Activated CD8-positive, alpha-beta T cell treated with anti-CD3 and anti-CD28 coated beads for 36 hours (primary cell): ENCODE results near the gene STARD9. TPM values are rescaled to one million over a fixed set of nuclear protein-coding genes. Genes with fewer than 3 reads are reported as not detected.

ENCODE experiments used
- ATAC-seq: fragments of 200-7000 bp; cut with Tn5 transposase; one replicate; pipeline ENCODE4 v1.10.0; 2021; ENCODE audit warnings: mild to moderate bottlenecking, moderate library complexity
- CTCF ChIA-PET: fragments of 350-600 bp; sonication (Branson Sonifier 250); formaldehyde crosslinking; loops from one replicate; lab custom pipeline; 2021; ENCODE audit warnings: antibody characterized with exemption; lab: Charles Lee
- POLR2A ChIA-PET: fragments of 350-600 bp; sonication (Branson Sonifier 250); formaldehyde crosslinking; loops from one replicate; lab custom pipeline; 2021; ENCODE audit warnings: antibody characterized with exemption; lab: Charles Lee
- DNase-seq: peaks from one replicate; pipeline ENCODE4 v3.0.0-alpha.2; 2020
- H3K27ac Mint-ChIP-seq: one replicate; pipeline ENCODE4 v1.8.0; 2021; ENCODE audit warnings: mild to moderate bottlenecking, mixed read lengths
- H3K27me3 Mint-ChIP-seq: one replicate; pipeline ENCODE4 v1.8.0; 2021; ENCODE audit warnings: mixed read lengths
- H3K36me3 Mint-ChIP-seq: one replicate; pipeline ENCODE4 v1.8.0; 2021; ENCODE audit warnings: low read depth, mixed read lengths
- H3K4me1 Mint-ChIP-seq: one replicate; pipeline ENCODE4 v1.8.0; 2021; ENCODE audit warnings: low read depth, mixed read lengths
- H3K4me3 Mint-ChIP-seq: one replicate; pipeline ENCODE4 v1.8.0; 2021; ENCODE audit warnings: mild to moderate bottlenecking, moderate library complexity, mixed read lengths
- H3K9me3 Mint-ChIP-seq: one replicate; pipeline ENCODE4 v1.8.0; 2021; ENCODE audit warnings: mixed read lengths
- intact Hi-C: fragments of 100-400 bp; cut with micrococcal nuclease; formaldehyde crosslinking; loops from one replicate; pipeline ENCODE4 v1.10.0; 2022
- total RNA-seq, 2 experiments: library from RNA; stranded (reverse); gene quantifications; one replicate each; pipeline ENCODE4 v1.2.3, GENCODE V29; 2021
- TF ChIP-seq, protein P1 (sequence below): fragments of 200-600 bp; IDR thresholded peaks from one replicate; pipeline ENCODE4 v1.8.0; 2022; ENCODE audit warnings: antibody characterized with exemption, mild to moderate bottlenecking

The STARD9 gene
- total RNA-seq, 2 experiments from 2014 or later, result 4.8 to 6.4 TPM

- TF ChIP-seq, protein P1, sequence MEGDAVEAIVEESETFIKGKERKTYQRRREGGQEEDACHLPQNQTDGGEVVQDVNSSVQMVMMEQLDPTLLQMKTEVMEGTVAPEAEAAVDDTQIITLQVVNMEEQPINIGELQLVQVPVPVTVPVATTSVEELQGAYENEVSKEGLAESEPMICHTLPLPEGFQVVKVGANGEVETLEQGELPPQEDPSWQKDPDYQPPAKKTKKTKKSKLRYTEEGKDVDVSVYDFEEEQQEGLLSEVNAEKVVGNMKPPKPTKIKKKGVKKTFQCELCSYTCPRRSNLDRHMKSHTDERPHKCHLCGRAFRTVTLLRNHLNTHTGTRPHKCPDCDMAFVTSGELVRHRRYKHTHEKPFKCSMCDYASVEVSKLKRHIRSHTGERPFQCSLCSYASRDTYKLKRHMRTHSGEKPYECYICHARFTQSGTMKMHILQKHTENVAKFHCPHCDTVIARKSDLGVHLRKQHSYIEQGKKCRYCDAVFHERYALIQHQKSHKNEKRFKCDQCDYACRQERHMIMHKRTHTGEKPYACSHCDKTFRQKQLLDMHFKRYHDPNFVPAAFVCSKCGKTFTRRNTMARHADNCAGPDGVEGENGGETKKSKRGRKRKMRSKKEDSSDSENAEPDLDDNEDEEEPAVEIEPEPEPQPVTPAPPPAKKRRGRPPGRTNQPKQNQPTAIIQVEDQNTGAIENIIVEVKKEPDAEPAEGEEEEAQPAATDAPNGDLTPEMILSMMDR, result no peak
- CTCF ChIA-PET, result interaction anchor here (1.5 kb wide), 1 partner anchor 16 kb away, joined by 3 read pairs; no protein-coding TSS in a partner anchor
- no peak overlapping the region for H3K27ac Mint-ChIP-seq
Measured at GRCh38 chr15:42721916-42722315, 146.5 kb downstream of the STARD9 start.

DNA sequence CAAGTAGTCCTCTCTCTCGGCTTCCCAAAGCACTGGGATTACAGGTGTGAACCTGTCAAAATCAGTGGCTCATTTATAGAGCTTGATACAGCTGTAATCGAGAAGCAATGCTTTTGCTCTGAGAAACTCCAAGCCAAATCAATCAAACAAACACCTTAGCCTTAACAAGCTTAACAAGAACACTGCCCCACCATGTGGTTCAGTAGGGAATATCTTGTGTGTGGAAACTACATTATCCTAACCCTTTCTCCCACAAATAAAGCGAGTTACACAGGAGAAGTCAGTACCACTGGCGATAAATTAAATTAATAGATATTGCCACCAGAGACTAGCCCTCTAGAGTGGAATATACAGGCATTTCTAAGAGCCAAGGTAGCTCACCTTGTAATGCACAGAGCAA is 147.7 kb downstream of the STARD9 start:
- DNase-seq (no peak), ATAC-seq (no peak)
- no peak overlapping the region for H3K27ac Mint-ChIP-seq
- ChIA-PET POLR2A (interaction anchor here (0.9 to 2.0 kb wide), 2 partner anchors 11 to 13 kb away, joined by 3 to 6 read pairs; no protein-coding TSS in a partner anchor), CTCF (interaction anchor here (1.4 to 1.5 kb wide), 2 partner anchors 10 to 18 kb away, joined by 3 read pairs; no protein-coding TSS in a partner anchor)
- H3K36me3 Mint-ChIP-seq, result peaks cover 22% of the 10 kb centered on the region
- no peaks in the 10 kb centered on the region for H3K27me3 Mint-ChIP-seq
- H3K9me3 Mint-ChIP-seq, result no peaks in the 10 kb centered on the region
- H3K4me3 Mint-ChIP-seq, result no peak overlapping the region
- intact Hi-C loops, result no loop called here
- TF ChIP-seq, protein P1, result no peak
- H3K4me1 Mint-ChIP-seq, result no peaks in the 10 kb centered on the region

More at GRCh38 chr15:42721916-42722315, 146.5 kb downstream of the STARD9 start:
- Mint-ChIP-seq H3K4me1 (no peaks in the 10 kb centered on the region), H3K9me3 (no peaks in the 10 kb centered on the region), H3K36me3 (peaks cover 19% of the 10 kb centered on the region), H3K4me3 (no peak overlapping the region), H3K27me3 (no peaks in the 10 kb centered on the region)
- POLR2A ChIA-PET, result interaction anchor here (1.0 to 2.0 kb wide), 2 partner anchors 9 to 14 kb away, joined by 3 to 6 read pairs; no protein-coding TSS in a partner anchor
- ATAC-seq, result no peak
- no peak for DNase-seq
- intact Hi-C loops, result no loop called here

DNA sequence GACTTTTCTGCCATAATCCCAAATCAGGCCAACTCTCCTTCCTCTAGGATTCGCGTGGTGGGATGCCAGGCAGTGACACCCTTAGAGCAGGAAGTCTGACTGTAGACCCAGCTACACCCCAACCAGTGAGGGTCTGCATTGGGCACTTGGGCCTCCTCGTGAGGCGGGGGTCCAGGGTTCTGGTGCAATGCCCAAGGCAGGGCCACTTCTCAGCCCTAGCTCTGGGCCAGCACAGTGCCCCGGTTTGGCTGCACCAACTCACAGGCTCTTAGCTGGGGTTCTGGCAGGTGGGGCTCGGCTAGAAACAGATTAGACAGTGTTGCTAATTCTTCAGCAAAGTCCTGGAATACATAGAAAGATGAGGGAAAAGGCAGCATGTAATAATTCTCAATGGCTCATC is 148.9 kb downstream of the STARD9 start:
- H3K36me3 Mint-ChIP-seq, result peaks cover 27% of the 10 kb centered on the region
- no peaks in the 10 kb centered on the region for H3K27me3 Mint-ChIP-seq
- H3K27ac Mint-ChIP-seq, result peak overlapping the region; percentile 52
- ChIA-PET POLR2A (interaction anchor here (2.0 to 2.3 kb wide), 2 partner anchors 12 kb away, joined by 6 to 12 read pairs; partner anchors contain the start of gene CDAN1), CTCF (no interaction called here)
- DNase-seq, result no peak
- H3K9me3 Mint-ChIP-seq, result no peaks in the 10 kb centered on the region
- TF ChIP-seq, protein P1, result no peak
- no peak overlapping the region for H3K4me3 Mint-ChIP-seq
- no peaks in the 10 kb centered on the region for H3K4me1 Mint-ChIP-seq
- intact Hi-C loops, result no loop called here
- ATAC-seq, result no peak

DNA sequence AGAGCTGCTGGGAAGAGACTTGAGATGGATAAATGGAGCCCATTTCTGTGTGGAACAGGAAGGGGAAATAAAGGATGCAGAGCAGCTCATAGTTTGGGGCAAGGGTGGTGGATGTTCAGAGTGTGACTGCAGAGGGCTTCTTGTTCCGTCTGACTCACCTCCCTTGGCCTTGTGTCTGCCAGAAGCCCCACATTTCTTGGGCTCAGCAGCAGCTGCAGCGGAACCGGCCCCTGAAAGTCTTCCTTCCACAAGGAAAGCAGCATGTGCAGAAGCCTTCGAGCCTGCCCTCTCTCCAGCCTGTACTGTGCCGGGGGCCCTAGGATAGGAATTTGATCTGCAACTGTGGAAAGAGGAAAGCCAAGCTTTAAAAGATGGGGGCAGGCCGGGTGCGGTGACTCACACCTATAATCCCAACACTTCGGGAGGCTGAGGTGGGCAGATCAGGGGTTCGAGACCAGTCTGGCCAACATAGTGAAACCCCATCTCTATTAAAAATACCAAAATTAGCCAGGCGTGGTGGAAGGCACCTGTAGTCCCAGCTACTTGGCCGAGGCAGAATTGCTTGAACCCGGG is 150.0 kb downstream of the STARD9 start:
- Mint-ChIP-seq H3K27ac (no peak overlapping the region), H3K27me3 (no peaks in the 10 kb centered on the region), H3K36me3 (peaks cover 30% of the 10 kb centered on the region), H3K9me3 (no peaks in the 10 kb centered on the region), H3K4me3 (no peak overlapping the region), H3K4me1 (no peaks in the 10 kb centered on the region)
- TF ChIP-seq, protein P1, result no peak
- ChIA-PET POLR2A (interaction anchor here (1.2 to 2.3 kb wide), 4 partner anchors 11 to 16 kb away, joined by 3 to 12 read pairs (median 6); partner anchors contain the start of gene CDAN1), CTCF (interaction anchor here (1.4 kb wide), 1 partner anchor 201 kb away, joined by 3 read pairs; no protein-coding TSS in a partner anchor)
- intact Hi-C loops, result loop anchor here (5.0 kb wide), 1 partner anchor 202 kb away; no protein-coding TSS in a partner anchor
- no peak for ATAC-seq
- no peak for DNase-seq

DNA sequence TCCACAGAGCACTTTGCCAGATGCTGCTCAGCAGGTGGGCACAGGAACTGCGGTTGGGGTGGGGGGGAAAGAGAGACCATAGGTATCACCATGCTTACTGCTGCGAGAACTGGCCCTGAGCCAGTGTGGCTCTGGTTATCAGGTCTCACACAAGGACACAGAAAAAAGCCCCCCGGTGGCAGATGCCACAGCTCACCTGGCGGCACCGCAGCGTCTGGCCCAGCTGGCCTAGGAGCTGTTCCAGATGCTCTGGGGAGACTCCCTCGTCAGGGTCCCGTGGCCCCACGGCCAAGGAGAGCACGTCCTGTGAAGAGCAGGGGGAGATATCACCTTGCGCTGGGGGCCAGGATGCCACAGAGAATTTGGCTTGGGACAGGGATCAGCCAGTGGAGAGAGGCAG is 150.7 kb downstream of the STARD9 start:
- Mint-ChIP-seq H3K36me3 (peaks cover 31% of the 10 kb centered on the region), H3K4me3 (no peak overlapping the region), H3K27ac (no peak overlapping the region), H3K27me3 (no peaks in the 10 kb centered on the region), H3K9me3 (no peaks in the 10 kb centered on the region), H3K4me1 (no peaks in the 10 kb centered on the region)
- CTCF ChIA-PET, result interaction anchor here (1.4 to 1.7 kb wide), 2 partner anchors 200 kb away, joined by 3 to 5 read pairs; no protein-coding TSS in a partner anchor
- DNase-seq (no peak), ATAC-seq (no peak)
- intact Hi-C loops, result loop anchor here (5.0 kb wide), 1 partner anchor 201 kb away; no protein-coding TSS in a partner anchor
- POLR2A ChIA-PET, result interaction anchor here (1.7 to 2.3 kb wide), 3 partner anchors 10 to 14 kb away, joined by 4 to 12 read pairs (median 7); partner anchors contain the start of gene CDAN1
- TF ChIP-seq, protein P1, result no peak
